Measurements from ENCODE around the gene LAMA2. TPM values are rescaled to one million over a fixed set of nuclear protein-coding genes. Genes with fewer than 3 reads are reported as not detected.

LAMA2 gene
- total and polyA plus RNA-seq, 2 donors (not counting 1 experiment from before 2014, with no cell fraction given) = 19.5 to 67.5 TPM

GRCh38 chr6:129188306-129188705 lies 305.4 kb downstream of the LAMA2 start:
- no peak for DNase-seq (ENCODE audit: low read depth in 2 of 2)
- Histone ChIP-seq H2AFZ (ENCODE audit: low read length) (no peak overlapping the region), H3K9ac (ENCODE audit: insufficient read depth, low read length) (no peak overlapping the region), H3K79me2 (ENCODE audit: control insufficient read depth, insufficient read depth, low read length) (no peaks in the 10 kb centered on the region), H3K9me3 (ENCODE audit: control insufficient read depth, insufficient read depth, low read depth, low read length) (no peaks in the 10 kb centered on the region), H3K4me3 (replicated peaks in 1 of 4; ENCODE audit: control extremely low read depth in 1 of 4, insufficient read depth in 1 of 4, low read depth in 3 of 4, low read length in 4 of 4) (no peak overlapping the region), H3K27ac (ENCODE audit: insufficient read depth, low read length) (no peak overlapping the region), H3K4me1 (ENCODE audit: control insufficient read depth, extremely low read depth, insufficient read depth, low read length) (peaks cover 3% of the 10 kb centered on the region), H3K36me3 (ENCODE audit: control insufficient read depth, insufficient read depth, low read length) (no peaks in the 10 kb centered on the region), H3K27me3 (ENCODE audit: control insufficient read depth, insufficient read depth, low read length) (no peaks in the 10 kb centered on the region), H3K4me2 (ENCODE audit: extremely low read depth, insufficient read depth, low read length) (no peak overlapping the region), H4K20me1 (ENCODE audit: control insufficient read depth, extremely low read depth, insufficient read depth, low read length) (no peaks in the 10 kb centered on the region)
- TF ChIP-seq CTCF (conservative IDR thresholded peaks at IDR 0.05 in 1 of 2, IDR thresholded peaks at IDR 0.05 in 1 of 2; ENCODE audit: low read depth in 1 of 2, low read length in 2 of 2) (no peak), EZH2 (IDR thresholded peaks at IDR 0.05; ENCODE audit: low read length, missing control alignments) (no peak)

GRCh38 chr6:129188795-129189194 lies 305.9 kb downstream of the LAMA2 start:
- no peak overlapping the region for H3K9ac ChIP-seq (ENCODE audit: insufficient read depth, low read length)
- no peaks in the 10 kb centered on the region for H3K27me3 ChIP-seq (ENCODE audit: control insufficient read depth, insufficient read depth, low read length)
- H3K79me2 ChIP-seq (ENCODE audit: control insufficient read depth, insufficient read depth, low read length) = no peaks in the 10 kb centered on the region
- peaks cover 3% of the 10 kb centered on the region for H3K4me1 ChIP-seq (ENCODE audit: control insufficient read depth, extremely low read depth, insufficient read depth, low read length)
- H3K4me2 ChIP-seq (ENCODE audit: extremely low read depth, insufficient read depth, low read length) = no peak overlapping the region
- no peak for TF ChIP-seq EZH2 (IDR thresholded peaks at IDR 0.05; ENCODE audit: low read length, missing control alignments)
- no peak for TF ChIP-seq CTCF (conservative IDR thresholded peaks at IDR 0.05 in 1 of 2, IDR thresholded peaks at IDR 0.05 in 1 of 2; ENCODE audit: low read depth in 1 of 2, low read length in 2 of 2)
- peak in 1 of 2 donors; percentile 28 for DNase-seq (ENCODE audit: low read depth in 2 of 2)
- H2AFZ ChIP-seq (ENCODE audit: low read length) = no peak overlapping the region
- no peak overlapping the region for H3K27ac ChIP-seq (ENCODE audit: insufficient read depth, low read length)
- H4K20me1 ChIP-seq (ENCODE audit: control insufficient read depth, extremely low read depth, insufficient read depth, low read length) = no peaks in the 10 kb centered on the region
- H3K36me3 ChIP-seq (ENCODE audit: control insufficient read depth, insufficient read depth, low read length) = no peaks in the 10 kb centered on the region
- no peaks in the 10 kb centered on the region for H3K9me3 ChIP-seq (ENCODE audit: control insufficient read depth, insufficient read depth, low read depth, low read length)
- no peak overlapping the region for H3K4me3 ChIP-seq (replicated peaks in 1 of 4; ENCODE audit: control extremely low read depth in 1 of 4, insufficient read depth in 1 of 4, low read depth in 3 of 4, low read length in 4 of 4)

GRCh38 chr6:129189266-129189665 lies 306.3 kb downstream of the LAMA2 start:
- DNase-seq (ENCODE audit: low read depth in 2 of 2) = no peak
- Histone ChIP-seq H3K4me2 (ENCODE audit: extremely low read depth, insufficient read depth, low read length) (no peak overlapping the region), H3K36me3 (ENCODE audit: control insufficient read depth, insufficient read depth, low read length) (no peaks in the 10 kb centered on the region), H4K20me1 (ENCODE audit: control insufficient read depth, extremely low read depth, insufficient read depth, low read length) (no peaks in the 10 kb centered on the region), H3K27ac (ENCODE audit: insufficient read depth, low read length) (no peak overlapping the region), H3K4me1 (ENCODE audit: control insufficient read depth, extremely low read depth, insufficient read depth, low read length) (peaks cover 2% of the 10 kb centered on the region), H3K9ac (ENCODE audit: insufficient read depth, low read length) (no peak overlapping the region), H3K9me3 (ENCODE audit: control insufficient read depth, insufficient read depth, low read depth, low read length) (no peaks in the 10 kb centered on the region), H3K79me2 (ENCODE audit: control insufficient read depth, insufficient read depth, low read length) (no peaks in the 10 kb centered on the region), H2AFZ (ENCODE audit: low read length) (no peak overlapping the region), H3K27me3 (ENCODE audit: control insufficient read depth, insufficient read depth, low read length) (no peaks in the 10 kb centered on the region), H3K4me3 (replicated peaks in 1 of 4; ENCODE audit: control extremely low read depth in 1 of 4, insufficient read depth in 1 of 4, low read depth in 3 of 4, low read length in 4 of 4) (no peak overlapping the region)
- TF ChIP-seq EZH2 (IDR thresholded peaks at IDR 0.05; ENCODE audit: low read length, missing control alignments) (no peak), CTCF (conservative IDR thresholded peaks at IDR 0.05 in 1 of 2, IDR thresholded peaks at IDR 0.05 in 1 of 2; ENCODE audit: low read depth in 1 of 2, low read length in 2 of 2) (no peak)

All from fibroblast of lung (primary cell).